Neural cell (in vitro differentiated cells): ENCODE measurements around the gene BORCS5. TPM values are rescaled to one million over a fixed set of nuclear protein-coding genes. Genes with fewer than 3 reads are reported as not detected.

Experiments used
- H2AFZ ChIP-seq: fragments of 200-600, 300-800 bp; sonication (generic), shearing (Covaris generic); 2 replicates; pipeline ENCODE4 v1.6.0; 2014; ENCODE audit warnings: low read depth, mild to moderate bottlenecking, antibody characterized with exemption, low read length, moderate library complexity
- H3F3A ChIP-seq: fragments of 200-600 bp; shearing (Covaris generic); 2 replicates; pipeline ENCODE4 v1.6.1; 2016; ENCODE audit warnings: mild to moderate bottlenecking, moderate library complexity, mixed read lengths, antibody characterized with exemption, low read length; ENCODE audit not compliant: insufficient read depth, poor library complexity, severe bottlenecking
- H3K27ac ChIP-seq: fragments of 200-600, 300-800 bp; sonication (generic), shearing (Covaris generic); 2 replicates; pipeline ENCODE4 v1.5.1; 2014; ENCODE audit warnings: mild to moderate bottlenecking, low read length, moderate library complexity
- H3K27me3 ChIP-seq: fragments of 300-800, 200-600 bp; sonication (generic), shearing (Covaris generic); 2 replicates; pipeline ENCODE4 v1.6.0; 2014; ENCODE audit warnings: mild to moderate bottlenecking, low read depth, low read length, moderate library complexity; ENCODE audit not compliant: insufficient read depth
- H3K36me3 ChIP-seq: fragments of 300-800, 200-600 bp; sonication (generic), shearing (Covaris generic); 2 replicates; pipeline ENCODE4 v1.5.1; 2014; ENCODE audit warnings: mild to moderate bottlenecking, antibody characterized with exemption, low read length, moderate library complexity; ENCODE audit not compliant: insufficient read depth
- H3K4me2 ChIP-seq: fragments of 300-800, 200-600 bp; sonication (generic), shearing (Covaris generic); 2 replicates; pipeline ENCODE4 v1.6.0; 2014; ENCODE audit warnings: mild to moderate bottlenecking, low read length
- H3K4me3 ChIP-seq: fragments of 300-800, 200-600 bp; sonication (generic), shearing (Covaris generic); 2 replicates; pipeline ENCODE4 v1.5.1; 2014; ENCODE audit warnings: mild to moderate bottlenecking, low read length, moderate library complexity
- H3K79me2 ChIP-seq: fragments of 200-600 bp; shearing (Covaris generic); replicated peaks from 2 replicates; pipeline ENCODE4 v1.6.0; 2014; ENCODE audit warnings: mild to moderate bottlenecking, low read length, moderate library complexity; ENCODE audit not compliant: insufficient read depth
- H3K9ac ChIP-seq: fragments of 300-800, 200-600 bp; sonication (generic), shearing (Covaris generic); 2 replicates; pipeline ENCODE4 v1.6.1; 2016; ENCODE audit warnings: mild to moderate bottlenecking, low read length, mixed read lengths
- H3K9me2 ChIP-seq: fragments of 200-600 bp; shearing (Covaris generic); 2 replicates; pipeline ENCODE4 v1.6.1; 2016; ENCODE audit warnings: mild to moderate bottlenecking, low read length, mixed read lengths; ENCODE audit not compliant: insufficient read depth
- H3K9me3 ChIP-seq: fragments of 200-600, 300-800 bp; sonication (generic), shearing (Covaris generic); 2 replicates; pipeline ENCODE4 v1.6.1; 2016; ENCODE audit warnings: mild to moderate bottlenecking, mixed run types, low read length, moderate library complexity, mixed read lengths
- H4K20me1 ChIP-seq: fragments of 200-600 bp; shearing (Covaris generic); 2 replicates; pipeline ENCODE4 v1.6.1; 2016; ENCODE audit warnings: mild to moderate bottlenecking, mixed run types; ENCODE audit not compliant: insufficient read depth
- EP300 ChIP-seq: fragments of 450-650 bp; conservative IDR thresholded peaks from 2 replicates; pipeline ENCODE4 v1.6.1; 2014; ENCODE audit warnings: antibody characterized with exemption, mild to moderate bottlenecking, moderate library complexity; ENCODE audit not compliant: poor library complexity, severe bottlenecking
- EZH2 ChIP-seq: fragments of 200-600, 300-800 bp; shearing (Covaris generic), sonication (generic); IDR thresholded peaks from 2 replicates; pipeline ENCODE4 v1.6.1; 2014; ENCODE audit warnings: antibody characterized with exemption, low read length, borderline replicate concordance, mild to moderate bottlenecking; ENCODE audit not compliant: insufficient read depth, poor library complexity, severe bottlenecking
- MXI1 ChIP-seq: fragments of 450-650 bp; conservative IDR thresholded peaks from 2 replicates; pipeline ENCODE4 v1.6.1; 2014; ENCODE audit warnings: antibody characterized with exemption, mild to moderate bottlenecking; ENCODE audit not compliant: poor library complexity, severe bottlenecking
- POLR2AphosphoS5 ChIP-seq: IDR thresholded peaks from 2 replicates; pipeline ENCODE4 v1.6.1; 2012
- RAD21 ChIP-seq: fragments of 450-650 bp; conservative IDR thresholded peaks from 2 replicates; pipeline ENCODE4 v1.6.1; 2014; ENCODE audit warnings: antibody characterized with exemption, mild to moderate bottlenecking, moderate library complexity
- SMC3 ChIP-seq: fragments of 450-650 bp; conservative IDR thresholded peaks from 2 replicates; pipeline ENCODE4 v1.6.1; 2014; ENCODE audit warnings: antibody characterized with exemption, mild to moderate bottlenecking, moderate library complexity; ENCODE audit not compliant: poor library complexity
- TAF1 ChIP-seq: IDR thresholded peaks from 2 replicates; pipeline ENCODE4 v1.6.1; 2012; ENCODE audit warnings: low read depth
- polyA plus RNA-seq: library from polyadenylated mRNA; depleted of rRNA; stranded (reverse); fragments of >200 nt; gene quantifications from 2 replicates; pipeline ENCODE4 v1.2.3, GENCODE V29; 2014
- TF ChIP-seq, protein P1 (sequence below): fragments of 450-650 bp; IDR thresholded peaks from 2 replicates; pipeline ENCODE4 v1.5.1; 2014; ENCODE audit warnings: antibody characterized with exemption, mild to moderate bottlenecking, moderate library complexity; ENCODE audit not compliant: poor library complexity, severe bottlenecking
- TF ChIP-seq, protein P2 (sequence below): IDR thresholded peaks from 2 replicates; pipeline ENCODE4 v1.6.1; 2012; ENCODE audit warnings: borderline replicate concordance

Gene BORCS5
- polyA plus RNA-seq, 1 donor from 2014 or later, result 14.2 TPM

DNA sequence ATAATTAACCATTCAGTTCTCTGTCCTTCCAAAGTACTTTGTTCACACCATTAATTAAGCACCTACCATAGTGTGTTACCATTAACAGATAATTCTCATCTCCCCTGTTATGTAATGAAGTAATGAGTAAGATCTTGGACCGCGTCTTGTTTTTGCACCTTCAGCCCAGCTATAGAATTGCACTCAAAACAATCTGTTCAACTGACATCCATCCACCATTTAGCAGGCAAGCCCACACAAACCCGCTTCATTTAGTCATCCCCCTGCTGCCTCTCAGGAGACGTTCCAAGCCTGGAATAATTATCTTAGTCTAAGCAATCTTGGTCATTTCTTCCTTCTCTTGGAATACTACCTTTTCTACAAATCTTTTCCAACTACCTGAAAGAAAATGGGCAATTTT lies 131.4 kb downstream of the BORCS5 start:
- H4K20me1 ChIP-seq, result no peaks in the 10 kb centered on the region
- no peak overlapping the region for H3K27ac ChIP-seq
- H3K79me2 ChIP-seq, result no peaks in the 10 kb centered on the region
- H3K9me2 ChIP-seq, result no peaks in the 10 kb centered on the region
- H3K9me3 ChIP-seq, result no peaks in the 10 kb centered on the region
- no peaks in the 10 kb centered on the region for H3F3A ChIP-seq
- no peak overlapping the region for H3K4me3 ChIP-seq
- peaks cover 2% of the 10 kb centered on the region for H3K36me3 ChIP-seq
- no peak overlapping the region for H2AFZ ChIP-seq
- no peaks in the 10 kb centered on the region for H3K27me3 ChIP-seq
- no peak overlapping the region for H3K4me2 ChIP-seq
- no peak for TF ChIP-seq MXI1
- no peak for TF ChIP-seq EZH2
- no peak for TF ChIP-seq SMC3
- TF ChIP-seq, protein P1, sequence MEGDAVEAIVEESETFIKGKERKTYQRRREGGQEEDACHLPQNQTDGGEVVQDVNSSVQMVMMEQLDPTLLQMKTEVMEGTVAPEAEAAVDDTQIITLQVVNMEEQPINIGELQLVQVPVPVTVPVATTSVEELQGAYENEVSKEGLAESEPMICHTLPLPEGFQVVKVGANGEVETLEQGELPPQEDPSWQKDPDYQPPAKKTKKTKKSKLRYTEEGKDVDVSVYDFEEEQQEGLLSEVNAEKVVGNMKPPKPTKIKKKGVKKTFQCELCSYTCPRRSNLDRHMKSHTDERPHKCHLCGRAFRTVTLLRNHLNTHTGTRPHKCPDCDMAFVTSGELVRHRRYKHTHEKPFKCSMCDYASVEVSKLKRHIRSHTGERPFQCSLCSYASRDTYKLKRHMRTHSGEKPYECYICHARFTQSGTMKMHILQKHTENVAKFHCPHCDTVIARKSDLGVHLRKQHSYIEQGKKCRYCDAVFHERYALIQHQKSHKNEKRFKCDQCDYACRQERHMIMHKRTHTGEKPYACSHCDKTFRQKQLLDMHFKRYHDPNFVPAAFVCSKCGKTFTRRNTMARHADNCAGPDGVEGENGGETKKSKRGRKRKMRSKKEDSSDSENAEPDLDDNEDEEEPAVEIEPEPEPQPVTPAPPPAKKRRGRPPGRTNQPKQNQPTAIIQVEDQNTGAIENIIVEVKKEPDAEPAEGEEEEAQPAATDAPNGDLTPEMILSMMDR, result no peak
- TF ChIP-seq TAF1, result no peak
- TF ChIP-seq, protein P2, sequence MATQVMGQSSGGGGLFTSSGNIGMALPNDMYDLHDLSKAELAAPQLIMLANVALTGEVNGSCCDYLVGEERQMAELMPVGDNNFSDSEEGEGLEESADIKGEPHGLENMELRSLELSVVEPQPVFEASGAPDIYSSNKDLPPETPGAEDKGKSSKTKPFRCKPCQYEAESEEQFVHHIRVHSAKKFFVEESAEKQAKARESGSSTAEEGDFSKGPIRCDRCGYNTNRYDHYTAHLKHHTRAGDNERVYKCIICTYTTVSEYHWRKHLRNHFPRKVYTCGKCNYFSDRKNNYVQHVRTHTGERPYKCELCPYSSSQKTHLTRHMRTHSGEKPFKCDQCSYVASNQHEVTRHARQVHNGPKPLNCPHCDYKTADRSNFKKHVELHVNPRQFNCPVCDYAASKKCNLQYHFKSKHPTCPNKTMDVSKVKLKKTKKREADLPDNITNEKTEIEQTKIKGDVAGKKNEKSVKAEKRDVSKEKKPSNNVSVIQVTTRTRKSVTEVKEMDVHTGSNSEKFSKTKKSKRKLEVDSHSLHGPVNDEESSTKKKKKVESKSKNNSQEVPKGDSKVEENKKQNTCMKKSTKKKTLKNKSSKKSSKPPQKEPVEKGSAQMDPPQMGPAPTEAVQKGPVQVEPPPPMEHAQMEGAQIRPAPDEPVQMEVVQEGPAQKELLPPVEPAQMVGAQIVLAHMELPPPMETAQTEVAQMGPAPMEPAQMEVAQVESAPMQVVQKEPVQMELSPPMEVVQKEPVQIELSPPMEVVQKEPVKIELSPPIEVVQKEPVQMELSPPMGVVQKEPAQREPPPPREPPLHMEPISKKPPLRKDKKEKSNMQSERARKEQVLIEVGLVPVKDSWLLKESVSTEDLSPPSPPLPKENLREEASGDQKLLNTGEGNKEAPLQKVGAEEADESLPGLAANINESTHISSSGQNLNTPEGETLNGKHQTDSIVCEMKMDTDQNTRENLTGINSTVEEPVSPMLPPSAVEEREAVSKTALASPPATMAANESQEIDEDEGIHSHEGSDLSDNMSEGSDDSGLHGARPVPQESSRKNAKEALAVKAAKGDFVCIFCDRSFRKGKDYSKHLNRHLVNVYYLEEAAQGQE, result no peak
- no peak for TF ChIP-seq POLR2AphosphoS5
- TF ChIP-seq EP300, result no peak
- no peak for TF ChIP-seq RAD21
- H3K9ac ChIP-seq, result no peak overlapping the region

DNA sequence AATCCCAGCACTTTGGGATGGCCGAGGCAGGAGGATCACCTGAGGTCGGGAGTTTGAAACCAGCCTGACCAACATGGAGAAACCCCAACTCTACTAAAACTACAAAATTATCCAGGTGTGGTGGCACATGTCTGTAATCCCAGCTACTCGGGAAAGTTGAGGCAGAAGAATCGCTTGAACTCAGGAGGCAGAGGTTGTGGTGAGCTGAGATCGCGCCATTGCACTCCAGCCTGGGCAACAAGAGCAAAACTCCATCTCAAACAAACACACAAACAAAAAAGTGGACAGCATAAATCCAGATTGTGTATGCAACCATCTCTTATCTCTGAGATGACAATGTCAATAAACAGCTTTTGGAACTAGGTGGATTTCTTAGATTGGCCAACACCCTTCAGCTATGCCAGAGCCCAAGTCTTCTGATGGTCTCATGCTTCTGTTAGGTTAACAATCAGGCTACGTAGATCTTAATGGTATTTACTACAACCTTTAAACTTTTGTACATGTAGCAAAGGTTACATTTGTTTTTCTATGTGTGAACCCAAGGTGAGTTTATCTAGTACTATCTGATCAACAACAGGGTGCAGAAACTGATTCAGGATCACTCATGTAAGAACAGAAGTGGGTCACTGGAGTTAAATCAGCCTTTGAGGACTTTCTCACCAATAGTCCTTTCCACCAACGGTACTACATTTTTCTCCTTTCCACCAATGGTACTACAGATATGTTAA lies 132.1 kb downstream of the BORCS5 start:
- H3F3A ChIP-seq, result no peaks in the 10 kb centered on the region
- TF ChIP-seq EZH2 (no peak), SMC3 (no peak), RAD21 (no peak), TAF1 (no peak)
- TF ChIP-seq, protein P1, result no peak
- H3K36me3 ChIP-seq, result no peaks in the 10 kb centered on the region
- H3K9me2 ChIP-seq, result no peaks in the 10 kb centered on the region
- H3K4me3 ChIP-seq, result no peak overlapping the region
- no peak overlapping the region for H2AFZ ChIP-seq
- no peaks in the 10 kb centered on the region for H3K79me2 ChIP-seq
- H3K9ac ChIP-seq, result no peak overlapping the region
- no peaks in the 10 kb centered on the region for H3K9me3 ChIP-seq
- H3K4me2 ChIP-seq, result no peak overlapping the region
- H4K20me1 ChIP-seq, result no peaks in the 10 kb centered on the region
- H3K27ac ChIP-seq, result no peak overlapping the region
- H3K27me3 ChIP-seq, result no peaks in the 10 kb centered on the region
